ENCODE measurements around the gene SMAD6.
"Not testable (repeated sequence)": the region's sequence is repeated elsewhere in the genome, so short reads cannot be mapped to it uniquely, and the experiment has no call there.

DNA sequence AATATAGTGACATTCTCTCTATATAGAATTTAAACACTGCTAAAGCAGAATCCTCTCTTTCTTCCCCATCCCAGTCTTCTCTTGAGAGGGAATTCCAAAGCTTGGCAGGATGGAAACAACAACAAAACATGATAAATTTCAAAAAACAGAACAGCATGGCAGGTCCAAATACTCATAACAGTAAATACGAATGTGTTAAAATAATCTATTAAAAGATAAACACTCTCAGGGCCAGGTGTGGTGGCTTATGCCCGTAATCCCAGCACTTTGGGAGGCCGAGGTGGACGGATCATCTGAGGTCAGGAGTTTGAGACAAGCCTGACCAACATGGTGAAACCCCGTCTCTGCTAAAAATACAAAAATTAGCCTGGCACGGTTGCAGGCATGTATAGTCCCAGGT lies 56.2 kb downstream of the SMAD6 start:
- TF ChIP-seq, protein P1, sequence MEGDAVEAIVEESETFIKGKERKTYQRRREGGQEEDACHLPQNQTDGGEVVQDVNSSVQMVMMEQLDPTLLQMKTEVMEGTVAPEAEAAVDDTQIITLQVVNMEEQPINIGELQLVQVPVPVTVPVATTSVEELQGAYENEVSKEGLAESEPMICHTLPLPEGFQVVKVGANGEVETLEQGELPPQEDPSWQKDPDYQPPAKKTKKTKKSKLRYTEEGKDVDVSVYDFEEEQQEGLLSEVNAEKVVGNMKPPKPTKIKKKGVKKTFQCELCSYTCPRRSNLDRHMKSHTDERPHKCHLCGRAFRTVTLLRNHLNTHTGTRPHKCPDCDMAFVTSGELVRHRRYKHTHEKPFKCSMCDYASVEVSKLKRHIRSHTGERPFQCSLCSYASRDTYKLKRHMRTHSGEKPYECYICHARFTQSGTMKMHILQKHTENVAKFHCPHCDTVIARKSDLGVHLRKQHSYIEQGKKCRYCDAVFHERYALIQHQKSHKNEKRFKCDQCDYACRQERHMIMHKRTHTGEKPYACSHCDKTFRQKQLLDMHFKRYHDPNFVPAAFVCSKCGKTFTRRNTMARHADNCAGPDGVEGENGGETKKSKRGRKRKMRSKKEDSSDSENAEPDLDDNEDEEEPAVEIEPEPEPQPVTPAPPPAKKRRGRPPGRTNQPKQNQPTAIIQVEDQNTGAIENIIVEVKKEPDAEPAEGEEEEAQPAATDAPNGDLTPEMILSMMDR (IDR thresholded peaks at IDR 0.05) = not testable (repeated sequence)
- not testable (repeated sequence) for TF ChIP-seq POLR2A (IDR thresholded peaks at IDR 0.05)
